ENCODE data around the gene LAGE3. TPM values are rescaled to one million over a fixed set of nuclear protein-coding genes. Genes with fewer than 3 reads are reported as not detected.

The LAGE3 gene
- total and polyA plus RNA-seq, 10 donors, result 11.8 to 27.7 (median 19.4) TPM

- H3K27me3 ChIP-seq (replicated peaks in 1 of 7), result no peaks in the 10 kb centered on the region
- H3K9me3 ChIP-seq, result no peaks in the 10 kb centered on the region
- peak overlapping the region in 3 of 8 donors; percentile 50 to 78 (median 51) for H3K4me3 ChIP-seq
- H3K27ac ChIP-seq, result peak overlapping the region in 4 of 8 donors; percentile 91 to 96 (median 96)
- peaks cover 0 to 28% (median 0%) of the 10 kb centered on the region in 6 donors for H3K36me3 ChIP-seq
- intact Hi-C loops (cut with DNase I; ENCODE audit: low total_unique reads), result no loop called here
- WGBS, 5 donors, result 85 to 94% (median 94%) methylated on average over 3 to 4 of the region's 4 CpGs; no CpG with 5 or more reads in 1 of the 5 donors
- H3K4me1 ChIP-seq, result peaks cover 0 to 59% (median 38%) of the 10 kb centered on the region in 6 donors
- no peak for TF ChIP-seq CTCF (IDR thresholded peaks at IDR 0.05 in 8 of 11, conservative IDR thresholded peaks at IDR 0.05 in 3 of 11)
- no peak for TF ChIP-seq POLR2AphosphoS5 (IDR thresholded peaks at IDR 0.05)
- no peak for TF ChIP-seq POLR2A (IDR thresholded peaks at IDR 0.05)
- peak; percentile 70 for DNase-seq
Observed at GRCh38 chrX:154489182-154489581, 10.1 kb upstream of the LAGE3 start.

GRCh38 chrX:154488336-154489075, 9.4 kb upstream of the LAGE3 start:
- Histone ChIP-seq H3K9me3 (no peaks in the 10 kb centered on the region), H3K27ac (peak overlapping the region in 1 of 8 donors; percentile 96), H3K27me3 (replicated peaks in 1 of 7) (no peaks in the 10 kb centered on the region), H3K4me1 (peaks cover 0 to 64% (median 39%) of the 10 kb centered on the region in 6 donors), H3K4me3 (no peak overlapping the region), H3K36me3 (peaks cover 0 to 35% (median 0%) of the 10 kb centered on the region in 6 donors)
- TF ChIP-seq POLR2AphosphoS5 (IDR thresholded peaks at IDR 0.05), result no peak
- TF ChIP-seq CTCF (IDR thresholded peaks at IDR 0.05 in 8 of 11, conservative IDR thresholded peaks at IDR 0.05 in 3 of 11), result no peak
- TF ChIP-seq POLR2A (IDR thresholded peaks at IDR 0.05), result no peak
- WGBS, 5 donors, result 88 to 95% (median 91%) methylated on average over 14 to 20 of the region's 20 CpGs; no CpG with 5 or more reads in 1 of the 5 donors
- DNase-seq, result peak; percentile 77
- intact Hi-C loops (cut with DNase I; ENCODE audit: low total_unique reads), result no loop called here

- peak; percentile 79 for DNase-seq
- no peak for TF ChIP-seq CTCF (IDR thresholded peaks at IDR 0.05 in 8 of 11, conservative IDR thresholded peaks at IDR 0.05 in 3 of 11)
- TF ChIP-seq POLR2A (IDR thresholded peaks at IDR 0.05), result no peak
- TF ChIP-seq POLR2AphosphoS5 (IDR thresholded peaks at IDR 0.05), result no peak
- intact Hi-C loops (cut with DNase I; ENCODE audit: low total_unique reads), result no loop called here
- H3K27me3 ChIP-seq (replicated peaks in 1 of 7), result no peaks in the 10 kb centered on the region
- H3K36me3 ChIP-seq, result peaks cover 0 to 36% (median 0%) of the 10 kb centered on the region in 6 donors
- H3K4me1 ChIP-seq, result peaks cover 0 to 64% (median 39%) of the 10 kb centered on the region in 6 donors
- no peaks in the 10 kb centered on the region for H3K9me3 ChIP-seq
- 85 to 100% (median 93%) methylated on average over 3 to 28 of the region's 28 CpGs for WGBS, 5 donors
- peak overlapping the region in 3 of 8 donors; percentile 87 to 90 (median 88) for H3K27ac ChIP-seq
- no peak overlapping the region for H3K4me3 ChIP-seq
Observed at GRCh38 chrX:154487518-154488290, 8.6 kb upstream of the LAGE3 start.

All from spleen (tissue), 11 donors.